SU-DHL-6 (cell line): ENCODE data around the gene SLC32A1.

Source experiments
- H2AFZ ChIP-seq: fragments of 200-600 bp; sonication (generic); 2 replicates; pipeline ENCODE4 v1.6.1; 2014; ENCODE audit warnings: low read depth, mild to moderate bottlenecking, moderate library complexity, mixed read lengths, antibody characterized with exemption, low read length; ENCODE audit not compliant: severe bottlenecking
- H3F3A ChIP-seq: fragments of 200-600 bp; shearing (Covaris generic); 2 replicates; pipeline ENCODE4 v1.6.0; 2016; ENCODE audit warnings: antibody characterized with exemption, mild to moderate bottlenecking; ENCODE audit not compliant: insufficient read depth
- H3K27ac ChIP-seq: fragments of 200-600 bp; sonication (generic); 2 replicates; pipeline ENCODE4 v1.5.1; 2016; ENCODE audit warnings: low read depth, mild to moderate bottlenecking, low read length, moderate library complexity, mixed read lengths
- H3K27me3 ChIP-seq: fragments of 200-600 bp; sonication (generic), shearing (Covaris generic); 2 replicates; pipeline ENCODE4 v1.6.0; 2014; ENCODE audit warnings: mild to moderate bottlenecking, low read length
- H3K36me3 ChIP-seq: fragments of 200-600 bp; sonication (generic); 2 replicates; pipeline ENCODE4 v1.6.1; 2014; ENCODE audit warnings: mild to moderate bottlenecking, low read length, mixed read lengths
- H3K4me2 ChIP-seq: fragments of 300-600, 200-600 bp; shearing (Covaris generic), sonication (generic); 2 replicates; pipeline ENCODE4 v1.6.0; 2014; ENCODE audit warnings: low read length, low read depth, mild to moderate bottlenecking; ENCODE audit not compliant: poor library complexity, severe bottlenecking
- H3K4me3 ChIP-seq: fragments of 200-600 bp; sonication (generic); 2 replicates; pipeline ENCODE4 v1.5.1; 2014; ENCODE audit warnings: antibody characterized with exemption, low read length, mild to moderate bottlenecking, mixed read lengths; ENCODE audit not compliant: insufficient read depth, poor library complexity, severe bottlenecking
- H3K79me2 ChIP-seq: fragments of 200-600 bp; sonication (generic); 2 replicates; pipeline ENCODE4 v1.6.1; 2014; ENCODE audit warnings: mild to moderate bottlenecking, low read length, moderate library complexity; ENCODE audit not compliant: insufficient read depth
- H3K9ac ChIP-seq: fragments of 200-600 bp; sonication (generic); 2 replicates; pipeline ENCODE4 v1.7.0; 2014; ENCODE audit warnings: mild to moderate bottlenecking, low read length
- H3K9me2 ChIP-seq: fragments of 200-600 bp; sonication (generic); replicated peaks from 2 replicates; pipeline ENCODE4 v1.6.1; 2014; ENCODE audit warnings: low read length; ENCODE audit not compliant: insufficient read depth
- H3K9me3 ChIP-seq: fragments of 200-600 bp; sonication (generic); 2 replicates; pipeline ENCODE4 v1.6.1; 2014; ENCODE audit warnings: low read length, mixed read lengths; ENCODE audit not compliant: insufficient read depth
- H4K20me1 ChIP-seq: fragments of 200-600 bp; sonication (generic); 2 replicates; pipeline ENCODE4 v1.6.1; 2014; ENCODE audit warnings: low read depth, mild to moderate bottlenecking, antibody characterized with exemption, low read length, moderate library complexity, mixed read lengths
- EZH2phosphoT487 ChIP-seq: fragments of 200-600 bp; sonication (generic), shearing (Covaris generic); conservative IDR thresholded peaks from 2 replicates; pipeline ENCODE4 v1.6.1; 2018; ENCODE audit warnings: mild to moderate bottlenecking, antibody characterized with exemption, low read length, moderate library complexity, mixed read lengths
- TF ChIP-seq, protein P1 (sequence below): fragments of 200-600 bp; sonication (generic); IDR thresholded peaks from one replicate; pipeline ENCODE4 v1.5.1; 2017; ENCODE audit warnings: antibody characterized with exemption, mild to moderate bottlenecking, low read length, moderate library complexity; ENCODE audit not compliant: insufficient read depth, poor library complexity, severe bottlenecking

The SLC32A1 gene

GRCh38 chr20:38680500-38681306 is 43.6 kb upstream of the SLC32A1 start:
- Histone ChIP-seq H3K27ac (no peak overlapping the region), H3F3A (no peaks in the 10 kb centered on the region), H2AFZ (no peak overlapping the region), H3K9me3 (no peaks in the 10 kb centered on the region), H3K4me2 (no peak overlapping the region), H3K27me3 (no peaks in the 10 kb centered on the region), H3K79me2 (no peaks in the 10 kb centered on the region), H3K36me3 (no peaks in the 10 kb centered on the region), H3K9me2 (no peaks in the 10 kb centered on the region), H3K9ac (no peak overlapping the region), H3K4me3 (no peak overlapping the region), H4K20me1 (no peaks in the 10 kb centered on the region)
- TF ChIP-seq, protein P1, sequence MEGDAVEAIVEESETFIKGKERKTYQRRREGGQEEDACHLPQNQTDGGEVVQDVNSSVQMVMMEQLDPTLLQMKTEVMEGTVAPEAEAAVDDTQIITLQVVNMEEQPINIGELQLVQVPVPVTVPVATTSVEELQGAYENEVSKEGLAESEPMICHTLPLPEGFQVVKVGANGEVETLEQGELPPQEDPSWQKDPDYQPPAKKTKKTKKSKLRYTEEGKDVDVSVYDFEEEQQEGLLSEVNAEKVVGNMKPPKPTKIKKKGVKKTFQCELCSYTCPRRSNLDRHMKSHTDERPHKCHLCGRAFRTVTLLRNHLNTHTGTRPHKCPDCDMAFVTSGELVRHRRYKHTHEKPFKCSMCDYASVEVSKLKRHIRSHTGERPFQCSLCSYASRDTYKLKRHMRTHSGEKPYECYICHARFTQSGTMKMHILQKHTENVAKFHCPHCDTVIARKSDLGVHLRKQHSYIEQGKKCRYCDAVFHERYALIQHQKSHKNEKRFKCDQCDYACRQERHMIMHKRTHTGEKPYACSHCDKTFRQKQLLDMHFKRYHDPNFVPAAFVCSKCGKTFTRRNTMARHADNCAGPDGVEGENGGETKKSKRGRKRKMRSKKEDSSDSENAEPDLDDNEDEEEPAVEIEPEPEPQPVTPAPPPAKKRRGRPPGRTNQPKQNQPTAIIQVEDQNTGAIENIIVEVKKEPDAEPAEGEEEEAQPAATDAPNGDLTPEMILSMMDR = no peak
- no peak for TF ChIP-seq EZH2phosphoT487

- Histone ChIP-seq H3F3A (no peaks in the 10 kb centered on the region), H3K27me3 (no peaks in the 10 kb centered on the region), H3K9me3 (no peaks in the 10 kb centered on the region), H3K4me3 (no peak overlapping the region), H2AFZ (no peak overlapping the region), H3K36me3 (no peaks in the 10 kb centered on the region), H3K27ac (no peak overlapping the region), H3K9me2 (no peaks in the 10 kb centered on the region), H3K79me2 (no peaks in the 10 kb centered on the region), H4K20me1 (no peaks in the 10 kb centered on the region), H3K4me2 (no peak overlapping the region), H3K9ac (no peak overlapping the region)
- TF ChIP-seq, protein P1 = no peak
- TF ChIP-seq EZH2phosphoT487 = no peak
Measured at GRCh38 chr20:38685271-38685670, 39.0 kb upstream of the SLC32A1 start.

DNA sequence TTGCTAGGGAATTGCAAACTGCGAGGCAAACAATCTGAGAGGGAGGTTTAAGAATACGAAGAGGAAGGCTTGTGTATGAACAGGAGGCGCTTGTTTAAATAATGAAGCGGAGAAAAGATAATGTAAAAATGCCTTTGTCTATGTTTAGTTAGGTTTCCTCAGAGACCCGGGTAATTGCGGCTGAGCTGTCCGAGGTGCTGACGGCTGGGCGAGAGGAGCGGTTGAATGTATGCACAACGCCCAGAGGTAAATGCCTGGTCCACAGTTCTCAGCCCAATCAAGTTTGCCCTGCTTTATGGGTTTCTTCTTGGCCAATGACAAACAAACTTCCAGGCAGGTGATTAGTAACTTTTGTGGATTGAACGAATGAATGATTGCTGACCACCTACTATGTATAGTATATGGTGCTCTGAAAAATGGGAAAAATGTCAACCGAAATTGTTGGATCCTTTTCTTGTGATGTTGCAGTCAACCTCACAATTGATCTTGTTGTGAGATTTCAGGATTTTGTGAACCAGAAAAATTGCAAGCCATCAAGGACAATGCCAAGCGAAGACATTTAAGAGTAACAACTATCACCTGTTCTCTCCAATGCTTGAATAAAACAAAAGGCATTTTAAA is 38.3 kb upstream of the SLC32A1 start:
- H3K36me3 ChIP-seq = no peaks in the 10 kb centered on the region
- no peak overlapping the region for H3K27ac ChIP-seq
- no peaks in the 10 kb centered on the region for H3K9me2 ChIP-seq
- H4K20me1 ChIP-seq = no peaks in the 10 kb centered on the region
- H3F3A ChIP-seq = no peaks in the 10 kb centered on the region
- no peak overlapping the region for H3K4me2 ChIP-seq
- no peaks in the 10 kb centered on the region for H3K27me3 ChIP-seq
- H3K9me3 ChIP-seq = no peaks in the 10 kb centered on the region
- no peak overlapping the region for H3K4me3 ChIP-seq
- TF ChIP-seq EZH2phosphoT487 = no peak
- TF ChIP-seq, protein P1 = no peak
- no peaks in the 10 kb centered on the region for H3K79me2 ChIP-seq
- no peak overlapping the region for H3K9ac ChIP-seq
- no peak overlapping the region for H2AFZ ChIP-seq
